ENCODE measurements around the gene FAM50A.
A peak's percentile ranks its signal among the peaks of the same experiment; 100 is the strongest.

Gene FAM50A

DNA sequence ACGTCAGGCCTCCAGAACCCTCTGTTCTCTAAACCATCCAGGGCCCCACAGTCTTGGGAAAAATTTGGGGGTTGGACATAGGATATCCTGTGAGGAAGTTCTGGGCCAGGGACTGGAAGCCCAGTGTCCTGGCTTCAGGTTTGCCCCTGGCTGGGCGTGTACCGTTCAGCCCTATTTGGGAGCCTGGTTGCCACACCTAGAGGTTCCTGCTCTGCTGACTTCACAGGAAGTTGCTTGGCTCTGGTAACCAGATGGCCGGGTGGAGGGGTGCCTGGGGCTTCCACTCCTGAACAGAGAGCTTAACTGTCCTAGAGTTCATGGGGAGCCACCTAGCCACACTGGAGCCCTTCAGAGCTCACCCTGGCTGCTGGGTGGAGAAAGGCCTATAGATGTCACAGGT lies 31.5 kb upstream of the FAM50A start:
- Mint-ChIP-seq H3K9me3 (peaks cover 50% of the 10 kb centered on the region), H3K4me1 (peaks cover 20% of the 10 kb centered on the region), H3K27ac (no peak overlapping the region)

DNA sequence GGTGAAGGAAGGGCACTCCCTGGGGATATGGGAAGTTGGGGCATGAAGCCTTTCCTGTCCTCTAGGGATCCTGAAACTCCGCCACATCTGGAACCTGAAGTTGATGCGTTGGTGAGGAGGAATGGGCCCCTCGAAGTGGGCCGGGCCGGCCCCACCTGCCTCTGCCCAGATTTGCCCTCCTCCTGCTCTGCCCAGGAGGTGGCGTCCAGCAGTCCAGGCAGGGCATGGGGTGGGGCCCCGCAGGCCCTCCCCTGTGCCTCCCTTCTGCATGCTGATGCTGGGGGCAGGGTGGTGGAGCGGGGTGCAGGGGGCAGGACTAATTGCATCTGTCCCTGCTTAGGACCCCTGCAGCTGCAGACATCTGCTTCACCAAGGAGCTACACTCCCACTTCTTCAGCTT lies 30.8 kb upstream of the FAM50A start:
- Mint-ChIP-seq H3K27me3 (ENCODE audit: low read depth, poor library complexity) (peaks cover 3% of the 10 kb centered on the region), H3K4me3 (no peak overlapping the region), H3K4me1 (peaks cover 20% of the 10 kb centered on the region), H3K9me3 (peaks cover 53% of the 10 kb centered on the region), H3K36me3 (ENCODE audit: low read depth) (peaks cover 15% of the 10 kb centered on the region), H3K27ac (no peak overlapping the region)
- DNase-seq, result no peak
- TF ChIP-seq, protein P1, sequence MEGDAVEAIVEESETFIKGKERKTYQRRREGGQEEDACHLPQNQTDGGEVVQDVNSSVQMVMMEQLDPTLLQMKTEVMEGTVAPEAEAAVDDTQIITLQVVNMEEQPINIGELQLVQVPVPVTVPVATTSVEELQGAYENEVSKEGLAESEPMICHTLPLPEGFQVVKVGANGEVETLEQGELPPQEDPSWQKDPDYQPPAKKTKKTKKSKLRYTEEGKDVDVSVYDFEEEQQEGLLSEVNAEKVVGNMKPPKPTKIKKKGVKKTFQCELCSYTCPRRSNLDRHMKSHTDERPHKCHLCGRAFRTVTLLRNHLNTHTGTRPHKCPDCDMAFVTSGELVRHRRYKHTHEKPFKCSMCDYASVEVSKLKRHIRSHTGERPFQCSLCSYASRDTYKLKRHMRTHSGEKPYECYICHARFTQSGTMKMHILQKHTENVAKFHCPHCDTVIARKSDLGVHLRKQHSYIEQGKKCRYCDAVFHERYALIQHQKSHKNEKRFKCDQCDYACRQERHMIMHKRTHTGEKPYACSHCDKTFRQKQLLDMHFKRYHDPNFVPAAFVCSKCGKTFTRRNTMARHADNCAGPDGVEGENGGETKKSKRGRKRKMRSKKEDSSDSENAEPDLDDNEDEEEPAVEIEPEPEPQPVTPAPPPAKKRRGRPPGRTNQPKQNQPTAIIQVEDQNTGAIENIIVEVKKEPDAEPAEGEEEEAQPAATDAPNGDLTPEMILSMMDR (IDR thresholded peaks at IDR 0.05), result no peak

More for the DNA sequence above, 31.5 kb upstream of the FAM50A start:
- Mint-ChIP-seq H3K27me3 (ENCODE audit: low read depth, poor library complexity) (peaks cover 3% of the 10 kb centered on the region), H3K4me3 (peak overlapping the region; percentile 78), H3K36me3 (ENCODE audit: low read depth) (peaks cover 15% of the 10 kb centered on the region)
- DNase-seq, result no peak
- TF ChIP-seq, protein P1 (IDR thresholded peaks at IDR 0.05), result no peak

DNA sequence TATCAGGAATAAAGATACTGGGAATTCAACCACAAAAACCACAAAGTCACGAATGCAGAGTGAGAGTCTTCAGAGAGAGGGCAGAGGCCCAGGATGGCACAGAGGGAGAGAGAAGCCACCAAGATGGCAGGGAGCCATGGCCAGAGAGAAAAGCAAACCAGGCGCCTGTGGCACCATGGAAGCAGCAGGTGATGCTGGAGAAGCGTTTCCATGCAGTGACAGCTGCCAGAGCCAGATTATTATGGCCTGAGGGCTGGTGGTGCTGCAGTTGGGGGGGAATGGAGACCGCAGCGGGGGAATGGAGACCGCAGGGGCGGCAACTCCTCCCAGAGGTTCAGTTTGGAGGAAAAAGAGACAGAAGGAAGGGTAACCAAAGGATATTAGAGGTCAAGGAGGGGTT lies 26.8 kb upstream of the FAM50A start:
- no peak overlapping the region for H3K27ac Mint-ChIP-seq
- no peak for DNase-seq
- TF ChIP-seq, protein P1 (IDR thresholded peaks at IDR 0.05), result no peak
- H3K4me3 Mint-ChIP-seq, result no peak overlapping the region
- H3K9me3 Mint-ChIP-seq, result peaks cover 54% of the 10 kb centered on the region
- H3K27me3 Mint-ChIP-seq (ENCODE audit: low read depth, poor library complexity), result no peaks in the 10 kb centered on the region
- H3K36me3 Mint-ChIP-seq (ENCODE audit: low read depth), result peaks cover 15% of the 10 kb centered on the region
- H3K4me1 Mint-ChIP-seq, result no peaks in the 10 kb centered on the region

DNA sequence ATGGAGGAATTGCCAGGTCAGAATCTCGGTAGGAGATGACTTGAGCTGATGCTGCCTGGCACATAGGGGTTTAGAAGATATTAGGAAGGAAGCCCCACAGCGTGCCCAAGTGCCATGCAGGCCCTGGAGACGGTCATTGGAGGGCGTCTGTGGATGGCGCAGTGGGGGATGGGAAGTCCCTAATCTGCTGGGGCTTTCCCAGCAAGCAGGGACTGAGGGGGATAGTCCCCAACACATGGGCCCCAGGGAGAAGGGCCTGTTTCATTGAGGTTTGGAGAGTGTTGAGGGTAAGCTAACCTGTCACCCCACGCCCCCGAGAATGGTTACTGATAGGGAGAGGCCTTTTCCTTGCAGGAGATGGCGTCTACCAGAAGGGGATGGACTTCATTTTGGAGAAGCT lies 24.8 kb upstream of the FAM50A start:
- H3K4me3 Mint-ChIP-seq, result no peak overlapping the region
- TF ChIP-seq, protein P1 (IDR thresholded peaks at IDR 0.05), result no peak
- H3K9me3 Mint-ChIP-seq, result peaks cover 45% of the 10 kb centered on the region
- H3K27ac Mint-ChIP-seq, result peak overlapping the region; percentile 75
- no peak for DNase-seq
- peaks cover 12% of the 10 kb centered on the region for H3K36me3 Mint-ChIP-seq (ENCODE audit: low read depth)
- no peaks in the 10 kb centered on the region for H3K27me3 Mint-ChIP-seq (ENCODE audit: low read depth, poor library complexity)
- no peaks in the 10 kb centered on the region for H3K4me1 Mint-ChIP-seq

DNA sequence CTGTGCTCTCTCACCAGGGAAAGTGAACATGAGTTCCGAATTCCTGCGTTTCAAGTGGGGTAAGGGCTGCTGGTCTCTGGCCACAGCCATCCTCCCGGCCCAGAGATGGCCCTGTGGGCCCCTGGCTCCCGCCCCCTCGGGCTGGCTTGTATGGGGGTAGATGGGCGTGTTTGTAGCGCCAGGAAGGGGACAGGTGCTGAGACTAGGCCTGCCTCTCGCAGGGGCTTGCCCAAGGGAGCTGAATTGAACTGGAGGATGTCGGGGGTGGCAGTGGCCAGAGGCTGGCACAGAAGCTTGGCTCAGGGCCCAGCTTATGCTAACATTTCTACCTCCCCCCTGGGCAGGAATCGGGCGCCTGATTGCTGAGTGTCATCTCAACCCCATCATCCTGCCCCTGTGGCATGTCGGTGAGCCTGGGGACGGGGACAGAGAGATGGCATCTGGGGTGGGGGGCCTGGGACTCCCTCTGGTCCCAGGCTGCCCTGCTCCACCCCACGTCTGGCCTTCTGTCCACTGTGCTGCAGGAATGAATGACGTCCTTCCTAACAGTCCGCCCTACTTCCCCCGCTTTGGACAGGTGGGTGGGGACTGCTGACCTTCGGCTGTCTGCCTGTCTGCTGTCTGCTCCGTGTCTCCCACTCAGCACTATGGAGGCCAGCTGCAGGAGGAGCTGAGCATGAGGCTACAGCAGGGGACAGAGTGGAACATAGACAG lies 24.1 kb upstream of the FAM50A start:
- no peak for DNase-seq
- Mint-ChIP-seq H3K27ac (no peak overlapping the region), H3K36me3 (ENCODE audit: low read depth) (peaks cover 12% of the 10 kb centered on the region)

More for the DNA sequence above, 24.1 kb upstream of the FAM50A start:
- Mint-ChIP-seq H3K4me3 (no peak overlapping the region), H3K27me3 (ENCODE audit: low read depth, poor library complexity) (no peaks in the 10 kb centered on the region), H3K9me3 (peaks cover 50% of the 10 kb centered on the region), H3K4me1 (no peaks in the 10 kb centered on the region)
- TF ChIP-seq, protein P1 (IDR thresholded peaks at IDR 0.05), result no peak
